H1 (cell line): Measurements from ENCODE around the gene PPP1R3C. TPM values are rescaled to one million over a fixed set of nuclear protein-coding genes. Genes with fewer than 3 reads are reported as not detected.

Experiments
- CTCF ChIA-PET: fragments of 300-600 bp; sonication (Branson Sonifier 250); formaldehyde crosslinking; loops from one replicate; lab custom pipeline; 2021; ENCODE audit not compliant: partially characterized antibody; lab: Charles Lee
- POLR2A ChIA-PET: fragments of 300-600 bp; sonication (Branson Sonifier 250); formaldehyde crosslinking; loops from one replicate; lab custom pipeline; 2021; ENCODE audit warnings: inconsistent platforms; ENCODE audit not compliant: partially characterized antibody; lab: Charles Lee
- DNase-seq, 2 experiments: peaks; one replicate each; pipeline versions ENCODE4 v3.0.0 to v3.0.0-alpha.2; 2010 to 2022; ENCODE audit warnings: low spot score in 2 of 2, low read depth in 1 of 2, mixed read lengths in 1 of 2
- FAIRE-seq: peaks from 2 replicates; lab custom pipeline; 2011; peaks lifted over from hg19 to GRCh38; lab: Jason Lieb, UNC
- H2AFZ ChIP-seq: 2 replicates; pipeline ENCODE4 v1.8.1; 2012; ENCODE audit warnings: low read length, inconsistent platforms
- H2AK5ac ChIP-seq: 2 replicates; pipeline ENCODE4 v1.6.1; 2013; ENCODE audit warnings: low read depth, low read length
- H2BK120ac ChIP-seq: replicated peaks from 2 replicates; pipeline ENCODE3; 2013; ENCODE audit warnings: low read depth, low read length, inconsistent platforms
- H2BK12ac ChIP-seq: 2 replicates; pipeline ENCODE4 v1.6.1; 2013; ENCODE audit warnings: low read depth, low read length
- H2BK15ac ChIP-seq: 2 replicates; pipeline ENCODE4 v1.6.1; 2013; ENCODE audit warnings: low read length
- H2BK20ac ChIP-seq: 2 replicates; pipeline ENCODE4 v1.6.1; 2013; ENCODE audit warnings: low read length
- H2BK5ac ChIP-seq: 2 replicates; pipeline ENCODE4 v1.6.1; 2013; ENCODE audit warnings: low read depth, low read length
- H3K14ac ChIP-seq: 2 replicates; pipeline ENCODE4 v1.6.1; 2013; ENCODE audit warnings: inconsistent platforms; ENCODE audit not compliant: insufficient read length
- H3K18ac ChIP-seq: 2 replicates; pipeline ENCODE4 v1.6.1; 2013; ENCODE audit warnings: low read length; ENCODE audit errors: extremely low read depth
- H3K23ac ChIP-seq: 2 replicates; pipeline ENCODE4 v1.6.1; 2013; ENCODE audit warnings: inconsistent platforms; ENCODE audit not compliant: insufficient read length
- H3K23me2 ChIP-seq: 2 replicates; pipeline ENCODE4 v1.6.1; 2013; ENCODE audit warnings: low read depth, low read length
- H3K27ac ChIP-seq: 2 replicates; pipeline ENCODE4 v1.6.1; 2011; ENCODE audit warnings: low read depth, low read length, inconsistent platforms
- H3K27me3 ChIP-seq, 4 experiments: replicated peaks in 1 of 4; 1 replicate in 1 of 4; 2 replicates in 3 of 4; pipeline versions ENCODE4 v1.6.1 to v1.8.1; 2011 to 2013; ENCODE audit warnings: low read length in 3 of 4, mild to moderate bottlenecking in 3 of 4, inconsistent platforms in 2 of 4, mixed read lengths in 2 of 4, moderate library complexity in 1 of 4; ENCODE audit not compliant: control insufficient read depth in 3 of 4, insufficient read depth in 3 of 4; ENCODE audit errors: extremely low read depth in 1 of 4
- H3K36me3 ChIP-seq, 4 experiments: 2 replicates each; pipeline versions ENCODE4 v1.6.1 to v1.8.1; 2011 to 2013; ENCODE audit warnings: mild to moderate bottlenecking in 4 of 4, low read length in 3 of 4, moderate library complexity in 2 of 4, control low read depth in 1 of 4, inconsistent platforms in 1 of 4; ENCODE audit not compliant: insufficient read depth in 4 of 4, control insufficient read depth in 2 of 4
- H3K4ac ChIP-seq: replicated peaks from 2 replicates; pipeline ENCODE3; 2013; ENCODE audit warnings: low read length, low read depth, mixed read lengths, inconsistent platforms; ENCODE audit not compliant: insufficient read length
- H3K4me1 ChIP-seq, 4 experiments: replicated peaks in 1 of 4; 1 replicate in 1 of 4; 2 replicates in 3 of 4; pipeline versions ENCODE4 v1.6.1 to v1.8.1; 2011 to 2013; ENCODE audit warnings: low read length in 3 of 4, inconsistent platforms in 2 of 4, mixed read lengths in 1 of 4; ENCODE audit not compliant: insufficient read depth in 4 of 4, control insufficient read depth in 3 of 4
- H3K4me2 ChIP-seq, 2 experiments: 2 replicates each; pipeline versions ENCODE4 v1.6.1 to v1.8.1; 2011 to 2013; ENCODE audit warnings: low read depth in 2 of 2, low read length in 2 of 2, control low read depth in 1 of 2, inconsistent platforms in 1 of 2, mild to moderate bottlenecking in 1 of 2; ENCODE audit not compliant: insufficient read depth in 1 of 2
- H3K4me3 ChIP-seq, 4 experiments: fragments of 200-600, 300-600 bp in 1 of 4; sonication (generic), shearing (Covaris generic), sonication (Bioruptor Twin) in 1 of 4; 2 replicates each; pipeline versions ENCODE4 v1.5.1 to v1.8.1; 2011 to 2016; ENCODE audit warnings: low read length in 4 of 4, low read depth in 3 of 4, control low read depth in 2 of 4, inconsistent platforms in 2 of 4, mild to moderate bottlenecking in 2 of 4, mixed read lengths in 1 of 4, moderate library complexity in 1 of 4; ENCODE audit not compliant: insufficient read depth in 2 of 4; ENCODE audit errors: extremely low read depth in 1 of 4
- H3K56ac ChIP-seq: replicated peaks from 2 replicates; pipeline ENCODE3; 2013; ENCODE audit warnings: low read depth, mild to moderate bottlenecking, mixed read lengths, low read length, inconsistent platforms; ENCODE audit not compliant: insufficient read length
- H3K79me1 ChIP-seq: 2 replicates; pipeline ENCODE4 v1.6.1; 2013; ENCODE audit warnings: low read depth, low read length, control low read depth
- H3K79me2 ChIP-seq, 2 experiments: 2 replicates each; pipeline versions ENCODE4 v1.6.1 to v1.8.1; 2012 to 2013; ENCODE audit warnings: low read length in 2 of 2, mild to moderate bottlenecking in 2 of 2, inconsistent platforms in 1 of 2; ENCODE audit not compliant: insufficient read depth in 2 of 2, control insufficient read depth in 1 of 2
- H3K9ac ChIP-seq, 4 experiments: replicated peaks in 1 of 4; 1 replicate in 1 of 4; 2 replicates in 3 of 4; pipeline versions ENCODE4 v1.6.1 to v1.8.1; 2011 to 2013; ENCODE audit warnings: low read depth in 3 of 4, low read length in 3 of 4, control low read depth in 2 of 4, mild to moderate bottlenecking in 2 of 4, moderate library complexity in 2 of 4, inconsistent platforms in 1 of 4; ENCODE audit errors: extremely low read depth in 1 of 4
- H3K9me3 ChIP-seq, 2 experiments: 2 replicates each; pipeline versions ENCODE4 v1.6.1 to v1.8.1; 2012 to 2013; ENCODE audit warnings: mild to moderate bottlenecking in 2 of 2, moderate library complexity in 2 of 2, control low read depth in 1 of 2, inconsistent platforms in 1 of 2, low read depth in 1 of 2, low read length in 1 of 2, mixed read lengths in 1 of 2; ENCODE audit not compliant: insufficient read depth in 2 of 2
- H4K20me1 ChIP-seq, 2 experiments: replicated peaks in 1 of 2; 2 replicates each; pipeline versions ENCODE3 to v1.8.1; 2011 to 2013; ENCODE audit warnings: inconsistent platforms in 2 of 2, low read length in 2 of 2, mild to moderate bottlenecking in 1 of 2; ENCODE audit not compliant: insufficient read depth in 2 of 2, control insufficient read depth in 1 of 2
- H4K5ac ChIP-seq: 2 replicates; pipeline ENCODE4 v1.6.1; 2013; ENCODE audit warnings: low read length, low read depth, mixed read lengths, inconsistent platforms; ENCODE audit not compliant: insufficient read length
- H4K8ac ChIP-seq: 2 replicates; pipeline ENCODE4 v1.8.0; 2013; ENCODE audit warnings: mild to moderate bottlenecking, moderate library complexity, low read length, inconsistent platforms; ENCODE audit not compliant: insufficient read depth; ENCODE audit errors: extremely low read depth
- H4K91ac ChIP-seq: replicated peaks from 2 replicates; pipeline ENCODE3; 2013; ENCODE audit warnings: low read length, mixed read lengths, inconsistent platforms; ENCODE audit not compliant: insufficient read length
- ASH2L ChIP-seq: fragments of 200-600, 300-600 bp; sonication (generic); IDR thresholded peaks from one replicate; pipeline ENCODE4 v1.7.1; 2017; ENCODE audit warnings: low read length
- EGR1 ChIP-seq: IDR thresholded peaks from 2 replicates; pipeline ENCODE4 v1.6.1; 2011; ENCODE audit warnings: low read depth, low read length, borderline replicate concordance
- EZH2 ChIP-seq: fragments of 200-600 bp; sonication (generic); IDR thresholded peaks from 2 replicates; pipeline ENCODE4 v1.7.1; 2012; ENCODE audit warnings: low read depth, mild to moderate bottlenecking, moderate library complexity, low read length, inconsistent platforms; ENCODE audit not compliant: severe bottlenecking
- SIN3A ChIP-seq, 2 experiments: IDR thresholded peaks in 1 of 2; conservative IDR thresholded peaks in 1 of 2; 2 replicates each; pipeline ENCODE4 v1.6.1; 2011 to 2012; ENCODE audit warnings: low read length in 2 of 2, improper control_type of control experiment in 1 of 2, low read depth in 1 of 2, mild to moderate bottlenecking in 1 of 2
- SP4 ChIP-seq: IDR thresholded peaks from 2 replicates; pipeline ENCODE4 v1.6.1; 2012; ENCODE audit warnings: low read length, inconsistent platforms
- TAF1 ChIP-seq: IDR thresholded peaks from 2 replicates; pipeline ENCODE4 v1.6.1; 2011; ENCODE audit warnings: mild to moderate bottlenecking, low read depth, low read length
- TAF7 ChIP-seq: optimal IDR thresholded peaks from 2 replicates; pipeline ENCODE3; 2011; ENCODE audit warnings: low read depth, mild to moderate bottlenecking, inconsistent platforms, low read length, moderate library complexity, borderline replicate concordance
- TBP ChIP-seq: IDR thresholded peaks from 2 replicates; pipeline ENCODE4 v1.6.1; 2011; ENCODE audit warnings: low read depth, low read length, improper control_type of control experiment
- TEAD4 ChIP-seq: IDR thresholded peaks from 2 replicates; pipeline ENCODE4 v1.6.1; 2012; ENCODE audit warnings: low read depth, low read length, inconsistent platforms, mixed read lengths
- WGBS, 2 experiments: shearing (Covaris generic) in 1 of 2; methylation state at CpG; one replicate each; pipeline versions ENCODE4 v1.1.6 to v1.1.7; 2013 to 2015; ENCODE audit warnings: low lambda C conversion rate in 2 of 2, mixed read lengths in 2 of 2, inconsistent platforms in 1 of 2, low coverage in 1 of 2, missing lambda C conversion rate in 1 of 2; ENCODE audit not compliant: insufficient replicate concordance in 2 of 2, insufficient coverage in 1 of 2, insufficient read length in 1 of 2; ENCODE audit errors: extremely low coverage in 1 of 2, missing lambda C conversion rate in 1 of 2; 5-methylcytosine and 5-hydroxymethylcytosine counted together
- polyA plus RNA-seq, 7 experiments: library from polyadenylated mRNA; depleted of rRNA in 3 of 7; stranded (reverse) in 5 of 7; unstranded in 2 of 7; fragments of >200 nt in 5 of 7; fragments of 200-250 nt in 2 of 7; gene quantifications; 1 replicate in 5 of 7; 2 replicates in 1 of 7; 4 replicates in 1 of 7; pipeline versions ENCODE4 v1.2.1 to v1.2.3, GENCODE V29; 2011 to 2013; ENCODE audit warnings: missing spikeins in 2 of 7, mixed read lengths in 2 of 7
- total RNA-seq: library from RNA; stranded (reverse); fragmentation: NEBNext Ultra II Directional; extraction: Animal tissue kit (Norgen Biotek cat#: 25700); gene quantifications from 2 replicates; pipeline ENCODE4 v1.2.1, GENCODE V29; 2021

The PPP1R3C gene
- total and polyA plus RNA-seq, 2 of the 8 experiments (the other 6 are each of a cell fraction or from before 2014, with no cell fraction given): 1.3 TPM

- H3K56ac ChIP-seq: no peak overlapping the region
- H4K8ac ChIP-seq: no peak overlapping the region
- no peak overlapping the region for H4K91ac ChIP-seq
- no peak overlapping the region for H2BK15ac ChIP-seq
- WGBS, 2 experiments: 89% methylated on average over 10 of the region's 10 CpGs; no CpG with 5 or more reads in 1 of the 2 experiments
- H3K27me3 ChIP-seq: peaks cover 4 to 25% (median 20%) of the 10 kb centered on the region in 4 experiments
- no peak overlapping the region for H3K14ac ChIP-seq
- H3K4me3 ChIP-seq: no peak overlapping the region
- FAIRE-seq (no peak), DNase-seq (no peak)
- no peak overlapping the region for H3K4me2 ChIP-seq
- no peaks in the 10 kb centered on the region for H4K20me1 ChIP-seq
- H3K4ac ChIP-seq: no peak overlapping the region
- no peaks in the 10 kb centered on the region for H3K79me1 ChIP-seq
- CTCF ChIA-PET: interaction anchor here (1.0 to 6.4 kb wide), 2 partner anchors 78 to 142 kb away, joined by 3 to 82 read pairs; no protein-coding TSS in a partner anchor
- H3K4me1 ChIP-seq: peaks cover 0 to 3% (median 3%) of the 10 kb centered on the region in 4 experiments; a peak in 2 of 7 replicates
- no peak overlapping the region for H3K18ac ChIP-seq
- H3K9ac ChIP-seq: no peak overlapping the region
- H3K36me3 ChIP-seq: no peaks in the 10 kb centered on the region
- H3K23ac ChIP-seq: no peak overlapping the region
- H2AFZ ChIP-seq: no peak overlapping the region
- no peak overlapping the region for H3K27ac ChIP-seq
- H2AK5ac ChIP-seq: no peak overlapping the region
- H2BK5ac ChIP-seq: no peak overlapping the region
- no peaks in the 10 kb centered on the region for H3K9me3 ChIP-seq
- H4K5ac ChIP-seq: no peak overlapping the region
- no peaks in the 10 kb centered on the region for H3K79me2 ChIP-seq
- H2BK12ac ChIP-seq: no peak overlapping the region
- no peak overlapping the region for H2BK120ac ChIP-seq
- POLR2A ChIA-PET: no interaction called here
- peaks cover 3% of the 10 kb centered on the region; the same call in 1 of the 2 replicates for H3K23me2 ChIP-seq
- H2BK20ac ChIP-seq: no peak overlapping the region
- TF ChIP-seq TBP (no peak), SP4 (no peak), EGR1 (no peak), TAF1 (no peak), ASH2L (no peak), SIN3A (conservative IDR thresholded peaks at IDR 0.05 in 1 of 2, IDR thresholded peaks at IDR 0.05 in 1 of 2; ENCODE audit: low read depth in 1 of 2, low read length in 2 of 2) (no peak), TEAD4 (no peak), TAF7 (no peak), EZH2 (no peak)
Measured at GRCh38 chr10:91630625-91631024, 2.2 kb downstream of the PPP1R3C start.
